HEK293 (cell line): Measurements from ENCODE around the gene FAM32A.

Experiments
- CTCF ChIA-PET: fragments of 350-600 bp; formaldehyde crosslinking; extraction: SDS; loops from one replicate; lab custom pipeline; 2021; ENCODE audit warnings: antibody characterized with exemption; lab: Yijun Ruan, JAX
- POLR2A ChIA-PET: fragments of 300-600 bp; formaldehyde crosslinking; extraction: SDS; loops from one replicate; lab custom pipeline; 2020; ENCODE audit warnings: antibody characterized with exemption, inconsistent platforms; lab: Yijun Ruan, JAX
- H3K27ac ChIP-seq: fragments of 200-500 bp; sonication (Bioruptor generic); 2 replicates; pipeline ENCODE4 v1.5.1; 2014; ENCODE audit warnings: low read depth, low read length, control low read depth, inconsistent platforms; ENCODE audit errors: extremely low read depth
- H3K36me3 ChIP-seq, 2 experiments: fragments of 200-500 bp in 1 of 2; sonication (Bioruptor generic) in 1 of 2; 1 replicate in 1 of 2; 2 replicates in 1 of 2; pipeline ENCODE4 v1.5.1; 2014 to 2017; ENCODE audit warnings: inconsistent platforms in 2 of 2, low read length in 2 of 2; ENCODE audit not compliant: control insufficient read depth in 2 of 2, insufficient read depth in 1 of 2
- H3K4me1 ChIP-seq: fragments of 200-500 bp; sonication (Bioruptor generic); 2 replicates; pipeline ENCODE4 v1.5.1; 2014; ENCODE audit warnings: mild to moderate bottlenecking, low read length, inconsistent platforms; ENCODE audit not compliant: control insufficient read depth, insufficient read depth
- H3K4me3 ChIP-seq: 2 replicates; pipeline ENCODE4 v1.5.1; 2011; ENCODE audit warnings: low read depth, mild to moderate bottlenecking, control low read depth, low read length, moderate library complexity
- H3K9me3 ChIP-seq: fragments of 200-500 bp; sonication (Bioruptor generic); 2 replicates; pipeline ENCODE4 v1.5.1; 2014; ENCODE audit warnings: low read depth, low read length, inconsistent platforms; ENCODE audit not compliant: control insufficient read depth, insufficient read depth
- GLIS2 ChIP-seq: fragments of 450-650 bp; formaldehyde crosslinking; IDR thresholded peaks from 2 replicates; pipeline ENCODE4 v1.5.1; 2016; ENCODE audit warnings: missing biosample characterization, missing genetic modification characterization
- HOXA7 ChIP-seq: sonication (generic); formaldehyde crosslinking; IDR thresholded peaks from 2 replicates; pipeline ENCODE4 v1.8.1; 2022; ENCODE audit warnings: missing genetic modification reagents, borderline replicate concordance
- KLF9 ChIP-seq: fragments of 450-650 bp; formaldehyde crosslinking; IDR thresholded peaks from 2 replicates; pipeline ENCODE4 v1.5.1; 2016; ENCODE audit warnings: missing biosample characterization, missing genetic modification characterization, low read depth
- MZF1 ChIP-seq: fragments of 450-650 bp; formaldehyde crosslinking; IDR thresholded peaks from 2 replicates; pipeline ENCODE4 v1.5.1; 2017; ENCODE audit warnings: missing biosample characterization, missing genetic modification characterization, borderline replicate concordance
- REPIN1 ChIP-seq: fragments of 450-650 bp; formaldehyde crosslinking; IDR thresholded peaks from 2 replicates; pipeline ENCODE4 v1.5.1; 2017; ENCODE audit warnings: missing biosample characterization, missing genetic modification characterization, low read depth
- SP3 ChIP-seq: fragments of 450-650 bp; formaldehyde crosslinking; IDR thresholded peaks from 2 replicates; pipeline ENCODE4 v1.5.1; 2016; ENCODE audit warnings: missing biosample characterization, missing genetic modification characterization
- YY2 ChIP-seq: fragments of 450-650 bp; formaldehyde crosslinking; IDR thresholded peaks from 2 replicates; pipeline ENCODE4 v1.5.1; 2016; ENCODE audit warnings: missing biosample characterization, missing genetic modification characterization
- ZFHX2 ChIP-seq: fragments of 450-650 bp; formaldehyde crosslinking; conservative IDR thresholded peaks from 2 replicates; pipeline ENCODE4 v1.5.1; 2016; ENCODE audit warnings: missing biosample characterization, missing genetic modification characterization
- ZFP41 ChIP-seq: fragments of 450-650 bp; formaldehyde crosslinking; IDR thresholded peaks from 2 replicates; pipeline ENCODE4 v1.5.1; 2016; ENCODE audit warnings: missing biosample characterization, missing genetic modification characterization, borderline replicate concordance
- ZNF138 ChIP-seq: fragments of 450-650 bp; formaldehyde crosslinking; IDR thresholded peaks from 2 replicates; pipeline ENCODE4 v1.5.1; 2016; ENCODE audit warnings: missing biosample characterization, missing genetic modification characterization, borderline replicate concordance
- ZNF202 ChIP-seq: fragments of 450-650 bp; formaldehyde crosslinking; IDR thresholded peaks from 2 replicates; pipeline ENCODE4 v1.5.1; 2016; ENCODE audit warnings: missing biosample characterization, missing genetic modification characterization, borderline replicate concordance
- ZNF214 ChIP-seq: fragments of 450-650 bp; formaldehyde crosslinking; IDR thresholded peaks from 2 replicates; pipeline ENCODE4 v1.5.1; 2017; ENCODE audit warnings: missing biosample characterization, mild to moderate bottlenecking, missing genetic modification characterization, borderline replicate concordance
- ZNF266 ChIP-seq: fragments of 450-650 bp; formaldehyde crosslinking; IDR thresholded peaks from 2 replicates; pipeline ENCODE4 v1.5.1; 2016; ENCODE audit warnings: missing biosample characterization, missing genetic modification characterization, low read depth
- ZNF274 ChIP-seq, 2 experiments: fragments of 200-500 bp in 1 of 2; fragments of 450-650 bp in 1 of 2; sonication (Bioruptor generic) in 1 of 2; formaldehyde crosslinking in 1 of 2; IDR thresholded peaks; 2 replicates each; pipeline versions ENCODE4 v1.5.1 to v1.6.1; 2014 to 2016; ENCODE audit warnings: borderline replicate concordance in 1 of 2, inconsistent platforms in 1 of 2, low read length in 1 of 2, missing biosample characterization in 1 of 2, missing genetic modification characterization in 1 of 2
- ZNF335 ChIP-seq: fragments of 450-650 bp; formaldehyde crosslinking; conservative IDR thresholded peaks from 2 replicates; pipeline ENCODE4 v1.5.1; 2016; ENCODE audit warnings: missing biosample characterization, missing genetic modification characterization
- ZNF366 ChIP-seq: fragments of 450-650 bp; formaldehyde crosslinking; conservative IDR thresholded peaks from 2 replicates; pipeline ENCODE4 v1.5.1; 2016; ENCODE audit warnings: missing biosample characterization, missing genetic modification characterization
- ZNF37A ChIP-seq: fragments of 450-650 bp; IDR thresholded peaks from 2 replicates; pipeline ENCODE4 v1.5.1; 2018; ENCODE audit warnings: missing biosample characterization, missing genetic modification characterization
- ZNF48 ChIP-seq: fragments of 450-650 bp; formaldehyde crosslinking; IDR thresholded peaks from 2 replicates; pipeline ENCODE4 v1.5.1; 2016; ENCODE audit warnings: missing biosample characterization, missing genetic modification characterization
- ZNF560 ChIP-seq: fragments of 450-650 bp; formaldehyde crosslinking; IDR thresholded peaks from 2 replicates; pipeline ENCODE4 v1.5.1; 2017; ENCODE audit warnings: missing biosample characterization, missing genetic modification characterization, borderline replicate concordance
- ZNF596 ChIP-seq: fragments of 450-650 bp; IDR thresholded peaks from 2 replicates; pipeline ENCODE4 v1.5.0; 2018; ENCODE audit warnings: missing biosample characterization, mild to moderate bottlenecking, missing genetic modification characterization, moderate library complexity
- ZNF624 ChIP-seq: fragments of 450-650 bp; formaldehyde crosslinking; IDR thresholded peaks from 2 replicates; pipeline ENCODE4 v1.5.1; 2017; ENCODE audit warnings: missing biosample characterization, missing genetic modification characterization
- ZNF626 ChIP-seq: fragments of 450-650 bp; sonication (Bioruptor Pico); formaldehyde crosslinking; IDR thresholded peaks from 2 replicates; pipeline ENCODE4 v1.5.1; 2018; ENCODE audit warnings: missing biosample characterization, missing genetic modification characterization, inconsistent platforms
- ZNF76 ChIP-seq: fragments of 450-650 bp; formaldehyde crosslinking; IDR thresholded peaks from 2 replicates; pipeline ENCODE4; 2016; ENCODE audit warnings: low read depth, missing biosample characterization, missing genetic modification characterization, borderline replicate concordance
- ZNF837 ChIP-seq: fragments of 450-650 bp; formaldehyde crosslinking; IDR thresholded peaks from 2 replicates; pipeline ENCODE4 v1.5.1; 2016; ENCODE audit warnings: missing biosample characterization, missing genetic modification characterization
- ZSCAN30 ChIP-seq: fragments of 450-650 bp; IDR thresholded peaks from 2 replicates; pipeline ENCODE4 v1.5.1; 2018; ENCODE audit warnings: missing biosample characterization, mild to moderate bottlenecking, missing genetic modification characterization, moderate library complexity
- TF ChIP-seq, protein P1 (sequence below): fragments of 450-650 bp; formaldehyde crosslinking; IDR thresholded peaks from 2 replicates; pipeline ENCODE4 v1.5.1; 2016; ENCODE audit warnings: missing biosample characterization, missing genetic modification characterization
- TF ChIP-seq, protein P2 (sequence below): fragments of 450-650 bp; formaldehyde crosslinking; IDR thresholded peaks from 2 replicates; pipeline ENCODE4 v1.5.1; 2016; ENCODE audit warnings: missing biosample characterization, missing genetic modification characterization
- TF ChIP-seq, protein P3 (sequence below): fragments of 450-650 bp; formaldehyde crosslinking; IDR thresholded peaks from 2 replicates; pipeline ENCODE4 v1.5.1; 2016; ENCODE audit warnings: missing biosample characterization, missing genetic modification characterization, borderline replicate concordance
- TF ChIP-seq, protein P4 (sequence below): fragments of 450-650 bp; formaldehyde crosslinking; IDR thresholded peaks from 2 replicates; pipeline ENCODE4 v1.5.1; 2017; ENCODE audit warnings: missing biosample characterization, missing genetic modification characterization

FAM32A gene

DNA sequence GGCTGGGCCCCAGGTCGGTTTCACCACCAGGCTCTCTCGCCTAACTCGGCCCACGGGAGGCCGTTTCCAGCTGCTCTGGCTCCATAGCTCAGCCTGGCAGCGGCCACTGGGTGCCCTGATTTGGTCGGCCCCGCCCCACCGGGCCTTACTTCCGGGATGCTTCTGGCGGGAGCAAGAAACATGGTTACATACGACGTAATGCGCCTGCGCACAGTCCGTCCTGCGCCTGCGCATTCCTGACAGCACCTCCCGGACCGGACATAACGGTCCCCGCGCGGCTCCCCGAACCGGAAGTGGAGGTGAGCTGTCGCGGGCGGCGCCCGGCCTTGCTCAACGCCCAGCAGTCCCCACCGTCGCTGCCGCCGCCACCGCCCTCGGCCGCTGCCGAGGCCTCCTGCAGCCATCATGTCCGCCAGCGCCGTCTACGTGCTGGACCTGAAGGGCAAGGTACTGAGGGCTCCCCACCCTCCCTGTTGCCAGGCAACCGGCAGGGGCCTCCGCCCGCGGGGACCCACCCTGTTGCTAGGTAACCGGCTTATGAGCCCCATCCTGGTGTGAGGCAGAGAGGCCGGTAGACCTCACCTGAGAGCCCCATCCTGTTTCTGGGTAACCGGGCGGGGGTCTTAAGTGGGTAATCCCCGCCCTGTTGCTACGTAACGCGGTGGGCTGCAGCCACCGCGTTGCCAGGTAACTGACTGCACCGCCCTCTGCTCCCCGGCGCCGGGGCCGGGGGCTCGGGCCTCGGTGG, 12.6 kb downstream of the FAM32A start, which contains the start of gene AP1M1:
Gene AP1M1, plus strand, starts transcription at position 290 of the 748 bp plus-strand sequence. Its CDS starts 116 bp downstream, at position 406.
- H3K4me3 ChIP-seq, result peak within 1 kb of the TSS; percentile 78
- POLR2A ChIA-PET, result interaction anchor here (0.6 to 1.4 kb wide), 7 partner anchors 9 to 156 kb away, joined by 3 to 27 read pairs (median 4); partner anchors contain the start of gene FAM32A
- H3K27ac ChIP-seq, result peak within 1 kb of the TSS; percentile 53
- peaks cover 5% of the 10 kb centered on the region; the same call in 1 of the 2 replicates for H3K4me1 ChIP-seq
- peaks cover 5 to 38% of the 10 kb centered on the region in 2 experiments for H3K36me3 ChIP-seq
- H3K9me3 ChIP-seq, result no peaks in the 10 kb centered on the region
- CTCF ChIA-PET, result interaction anchor here (0.6 to 2.1 kb wide), 4 partner anchors 13 to 87 kb away, joined by 3 to 6 read pairs (median 4); partner anchors contain the start of gene FAM32A
- no peak for TF ChIP-seq ZNF626 (tag by site-specific recombination)
- TF ChIP-seq ZNF76 (tag by site-specific recombination), result peak; percentile 68
- peak; percentile 65 for TF ChIP-seq ZFHX2 (tag by site-specific recombination)
- TF ChIP-seq ZNF138 (tag by site-specific recombination), result no peak
- peak; percentile 83 for TF ChIP-seq SP3 (tag by site-specific recombination)
- no peak for TF ChIP-seq ZNF202
- no peak for TF ChIP-seq ZNF837 (tag by site-specific recombination)
- no peak for TF ChIP-seq ZNF214 (tag by site-specific recombination)
- TF ChIP-seq ZNF560 (tag by site-specific recombination), result no peak
- TF ChIP-seq ZNF48 (tag by site-specific recombination), result no peak
- no peak for TF ChIP-seq ZNF624 (tag by site-specific recombination)
- TF ChIP-seq, protein P1, sequence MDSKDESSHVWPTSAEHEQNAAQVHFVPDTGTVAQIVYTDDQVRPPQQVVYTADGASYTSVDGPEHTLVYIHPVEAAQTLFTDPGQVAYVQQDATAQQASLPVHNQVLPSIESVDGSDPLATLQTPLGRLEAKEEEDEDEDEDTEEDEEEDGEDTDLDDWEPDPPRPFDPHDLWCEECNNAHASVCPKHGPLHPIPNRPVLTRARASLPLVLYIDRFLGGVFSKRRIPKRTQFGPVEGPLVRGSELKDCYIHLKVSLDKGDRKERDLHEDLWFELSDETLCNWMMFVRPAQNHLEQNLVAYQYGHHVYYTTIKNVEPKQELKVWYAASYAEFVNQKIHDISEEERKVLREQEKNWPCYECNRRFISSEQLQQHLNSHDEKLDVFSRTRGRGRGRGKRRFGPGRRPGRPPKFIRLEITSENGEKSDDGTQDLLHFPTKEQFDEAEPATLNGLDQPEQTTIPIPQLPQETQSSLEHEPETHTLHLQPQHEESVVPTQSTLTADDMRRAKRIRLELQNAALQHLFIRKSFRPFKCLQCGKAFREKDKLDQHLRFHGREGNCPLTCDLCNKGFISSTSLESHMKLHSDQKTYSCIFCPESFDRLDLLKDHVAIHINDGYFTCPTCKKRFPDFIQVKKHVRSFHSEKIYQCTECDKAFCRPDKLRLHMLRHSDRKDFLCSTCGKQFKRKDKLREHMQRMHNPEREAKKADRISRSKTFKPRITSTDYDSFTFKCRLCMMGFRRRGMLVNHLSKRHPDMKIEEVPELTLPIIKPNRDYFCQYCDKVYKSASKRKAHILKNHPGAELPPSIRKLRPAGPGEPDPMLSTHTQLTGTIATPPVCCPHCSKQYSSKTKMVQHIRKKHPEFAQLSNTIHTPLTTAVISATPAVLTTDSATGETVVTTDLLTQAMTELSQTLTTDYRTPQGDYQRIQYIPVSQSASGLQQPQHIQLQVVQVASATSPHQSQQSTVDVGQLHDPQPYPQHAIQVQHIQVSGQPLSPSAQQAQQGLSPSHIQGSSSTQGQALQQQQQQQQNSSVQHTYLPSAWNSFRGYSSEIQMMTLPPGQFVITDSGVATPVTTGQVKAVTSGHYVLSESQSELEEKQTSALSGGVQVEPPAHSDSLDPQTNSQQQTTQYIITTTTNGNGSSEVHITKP (tag by site-specific recombination), result peak; percentile 46
- no peak for TF ChIP-seq ZNF596 (tag by site-specific recombination)
- no peak for TF ChIP-seq ZFP41
- TF ChIP-seq HOXA7 (CRISPR knock-in tag), result no peak
- TF ChIP-seq, protein P2, sequence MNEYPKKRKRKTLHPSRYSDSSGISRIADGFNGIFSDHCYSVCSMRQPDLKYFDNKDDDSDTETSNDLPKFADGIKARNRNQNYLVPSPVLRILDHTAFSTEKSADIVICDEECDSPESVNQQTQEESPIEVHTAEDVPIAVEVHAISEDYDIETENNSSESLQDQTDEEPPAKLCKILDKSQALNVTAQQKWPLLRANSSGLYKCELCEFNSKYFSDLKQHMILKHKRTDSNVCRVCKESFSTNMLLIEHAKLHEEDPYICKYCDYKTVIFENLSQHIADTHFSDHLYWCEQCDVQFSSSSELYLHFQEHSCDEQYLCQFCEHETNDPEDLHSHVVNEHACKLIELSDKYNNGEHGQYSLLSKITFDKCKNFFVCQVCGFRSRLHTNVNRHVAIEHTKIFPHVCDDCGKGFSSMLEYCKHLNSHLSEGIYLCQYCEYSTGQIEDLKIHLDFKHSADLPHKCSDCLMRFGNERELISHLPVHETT, result 0 out of 2 replicates have a peak, but pooled peaks have one; percentile 5
- peak; percentile 98 for TF ChIP-seq ZNF335 (tag by site-specific recombination)
- TF ChIP-seq MZF1 (tag by site-specific recombination), result no peak
- peak; percentile 17 for TF ChIP-seq YY2 (tag by site-specific recombination)
- no peak for TF ChIP-seq ZNF366 (tag by site-specific recombination)
- TF ChIP-seq ZNF266 (tag by site-specific recombination), result no peak
- 0 out of 2 replicates have a peak, but pooled peaks have one; percentile 61 for TF ChIP-seq REPIN1 (tag by site-specific recombination)
- TF ChIP-seq, protein P3, sequence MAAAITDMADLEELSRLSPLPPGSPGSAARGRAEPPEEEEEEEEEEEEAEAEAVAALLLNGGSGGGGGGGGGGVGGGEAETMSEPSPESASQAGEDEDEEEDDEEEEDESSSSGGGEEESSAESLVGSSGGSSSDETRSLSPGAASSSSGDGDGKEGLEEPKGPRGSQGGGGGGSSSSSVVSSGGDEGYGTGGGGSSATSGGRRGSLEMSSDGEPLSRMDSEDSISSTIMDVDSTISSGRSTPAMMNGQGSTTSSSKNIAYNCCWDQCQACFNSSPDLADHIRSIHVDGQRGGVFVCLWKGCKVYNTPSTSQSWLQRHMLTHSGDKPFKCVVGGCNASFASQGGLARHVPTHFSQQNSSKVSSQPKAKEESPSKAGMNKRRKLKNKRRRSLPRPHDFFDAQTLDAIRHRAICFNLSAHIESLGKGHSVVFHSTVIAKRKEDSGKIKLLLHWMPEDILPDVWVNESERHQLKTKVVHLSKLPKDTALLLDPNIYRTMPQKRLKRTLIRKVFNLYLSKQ (tag by site-specific recombination), result no peak
- TF ChIP-seq, protein P4, sequence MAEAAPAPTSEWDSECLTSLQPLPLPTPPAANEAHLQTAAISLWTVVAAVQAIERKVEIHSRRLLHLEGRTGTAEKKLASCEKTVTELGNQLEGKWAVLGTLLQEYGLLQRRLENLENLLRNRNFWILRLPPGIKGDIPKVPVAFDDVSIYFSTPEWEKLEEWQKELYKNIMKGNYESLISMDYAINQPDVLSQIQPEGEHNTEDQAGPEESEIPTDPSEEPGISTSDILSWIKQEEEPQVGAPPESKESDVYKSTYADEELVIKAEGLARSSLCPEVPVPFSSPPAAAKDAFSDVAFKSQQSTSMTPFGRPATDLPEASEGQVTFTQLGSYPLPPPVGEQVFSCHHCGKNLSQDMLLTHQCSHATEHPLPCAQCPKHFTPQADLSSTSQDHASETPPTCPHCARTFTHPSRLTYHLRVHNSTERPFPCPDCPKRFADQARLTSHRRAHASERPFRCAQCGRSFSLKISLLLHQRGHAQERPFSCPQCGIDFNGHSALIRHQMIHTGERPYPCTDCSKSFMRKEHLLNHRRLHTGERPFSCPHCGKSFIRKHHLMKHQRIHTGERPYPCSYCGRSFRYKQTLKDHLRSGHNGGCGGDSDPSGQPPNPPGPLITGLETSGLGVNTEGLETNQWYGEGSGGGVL (tag by site-specific recombination), result no peak
- TF ChIP-seq GLIS2, result peak; percentile 81
- TF ChIP-seq ZSCAN30 (tag by site-specific recombination), result peak; percentile 87
- no peak for TF ChIP-seq ZNF37A
- peak; percentile 73 for TF ChIP-seq KLF9 (tag by site-specific recombination)
- no peak for TF ChIP-seq ZNF274 (IDR thresholded peaks at IDR 0.05; ENCODE audit: low read length)
- TF ChIP-seq ZNF274 (tag by site-specific recombination; IDR thresholded peaks at IDR 0.05; ENCODE audit: borderline replicate concordance), result no peak
